PFSK-1 (cell line): ENCODE measurements around the gene CEACAM5.

Experiments
- FOXP2 ChIP-seq: optimal IDR thresholded peaks from 2 replicates; pipeline ENCODE3; 2011; ENCODE audit warnings: borderline replicate concordance, control low read depth, inconsistent platforms; ENCODE audit not compliant: insufficient read depth; ENCODE audit errors: extremely low read length, extremely low read depth
- POLR2AphosphoS5 ChIP-seq: IDR thresholded peaks from 2 replicates; pipeline ENCODE4 v1.6.1; 2012; ENCODE audit warnings: low read depth, mild to moderate bottlenecking, control low read depth, low read length, moderate library complexity
- REST ChIP-seq, 2 experiments: IDR thresholded peaks; 2 replicates each; pipeline versions ENCODE4 v1.6.1 to v1.8.0; 2011 to 2012; ENCODE audit warnings: low read depth in 2 of 2, low read length in 2 of 2, control low read depth in 1 of 2, inconsistent platforms in 1 of 2, mild to moderate bottlenecking in 1 of 2, moderate library complexity in 1 of 2; ENCODE audit not compliant: insufficient read depth in 1 of 2
- SIN3A ChIP-seq: IDR thresholded peaks from 2 replicates; pipeline ENCODE4 v1.6.1; 2012; ENCODE audit warnings: mild to moderate bottlenecking, low read length, moderate library complexity, borderline replicate concordance; ENCODE audit not compliant: insufficient read depth
- TAF1 ChIP-seq: IDR thresholded peaks from 2 replicates; pipeline ENCODE4 v1.6.1; 2012; ENCODE audit warnings: low read length, control low read depth, borderline replicate concordance; ENCODE audit not compliant: insufficient read depth

CEACAM5 gene

GRCh38 chr19:41682437-41682836 lies 26.0 kb upstream of the CEACAM5 start:
- TF ChIP-seq POLR2AphosphoS5 (no peak), REST (IDR thresholded peaks at IDR 0.05; ENCODE audit: insufficient read depth in 1 of 2, low read depth in 2 of 2, low read length in 2 of 2) (no peak), FOXP2 (no peak), TAF1 (no peak), SIN3A (no peak)

DNA sequence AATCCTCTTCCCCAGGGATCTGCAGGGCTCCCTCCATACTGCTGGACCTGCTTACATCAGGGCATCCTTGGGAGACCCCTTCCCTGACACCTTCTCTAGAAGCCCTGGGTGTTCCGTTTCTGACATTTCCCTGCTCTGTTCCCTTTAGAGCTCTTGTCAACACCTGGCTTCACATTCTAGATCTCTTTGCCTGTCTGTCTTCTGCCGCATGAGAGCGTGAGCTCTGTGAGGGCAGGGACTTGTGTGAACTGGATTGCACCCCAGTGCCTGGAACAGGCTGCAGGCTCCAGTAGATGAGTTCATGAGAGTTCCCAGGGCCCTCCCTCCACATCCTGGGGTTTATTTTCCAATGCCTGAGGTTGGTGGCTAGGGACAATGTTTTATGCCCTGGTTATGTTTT lies 21.0 kb upstream of the CEACAM5 start:
- no peak for TF ChIP-seq POLR2AphosphoS5
- TF ChIP-seq SIN3A = no peak
- no peak for TF ChIP-seq FOXP2
- TF ChIP-seq TAF1 = no peak
- no peak for TF ChIP-seq REST (IDR thresholded peaks at IDR 0.05; ENCODE audit: insufficient read depth in 1 of 2, low read depth in 2 of 2, low read length in 2 of 2)

DNA sequence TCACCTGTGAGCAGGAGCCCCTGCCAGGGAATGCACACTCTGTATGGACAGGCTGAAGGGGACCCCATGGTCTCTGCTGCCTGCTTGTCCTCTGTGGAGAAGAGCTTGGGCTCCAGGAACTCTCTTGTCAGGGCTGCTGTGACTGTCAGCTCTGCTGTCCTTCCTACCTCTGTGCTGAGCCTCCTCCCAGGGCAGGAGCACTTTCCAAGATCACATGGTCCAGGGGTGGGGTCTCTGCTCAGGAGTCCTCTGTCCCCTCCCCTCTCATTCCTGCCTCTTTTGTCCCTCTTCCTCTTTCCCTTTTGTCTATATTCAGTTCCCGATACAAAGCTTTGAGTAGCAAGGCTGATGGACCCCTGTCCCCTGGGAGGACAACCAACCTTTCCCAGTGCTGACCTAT lies 20.3 kb upstream of the CEACAM5 start, which contains the start of gene CEACAM7:
Gene CEACAM7 (minus strand): TSS at position 173 of the 400 bp plus-strand sequence. CDS start 105 bp downstream, at position 68.
- TF ChIP-seq TAF1 = no peak
- no peak for TF ChIP-seq POLR2AphosphoS5
- TF ChIP-seq SIN3A = no peak
- TF ChIP-seq REST (IDR thresholded peaks at IDR 0.05; ENCODE audit: insufficient read depth in 1 of 2, low read depth in 2 of 2, low read length in 2 of 2) = no peak
- no peak for TF ChIP-seq FOXP2

DNA sequence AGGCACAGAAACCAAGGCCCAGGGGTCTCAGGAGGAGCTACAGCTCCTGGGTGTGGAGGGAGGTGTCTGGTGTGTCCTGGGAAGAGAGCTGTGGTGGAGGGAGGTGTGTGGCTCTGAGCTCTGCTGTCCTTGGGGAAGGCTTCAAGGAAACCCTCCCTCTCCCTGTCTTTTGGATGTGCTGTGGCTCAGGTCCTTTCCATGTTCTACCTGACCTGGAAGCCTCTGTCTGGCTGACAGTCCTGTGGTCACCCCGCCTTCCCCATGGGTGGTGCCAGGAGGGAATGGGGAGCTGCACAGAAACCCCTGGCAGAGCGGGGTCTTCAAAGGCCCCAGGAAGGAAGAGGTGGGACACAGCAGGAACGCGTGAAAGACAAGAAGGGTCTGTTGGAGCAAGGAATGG lies 19.7 kb upstream of the CEACAM5 start:
- TF ChIP-seq FOXP2 (no peak), REST (IDR thresholded peaks at IDR 0.05; ENCODE audit: insufficient read depth in 1 of 2, low read depth in 2 of 2, low read length in 2 of 2) (no peak), SIN3A (no peak), TAF1 (no peak), POLR2AphosphoS5 (no peak)
